Transverse colon (tissue), 4 donors: ENCODE measurements around the gene GDI1. TPM values are rescaled to one million over a fixed set of nuclear protein-coding genes. Genes with fewer than 3 reads are reported as not detected.

Experiments used
- DNase-seq: peaks from one replicate; pipeline ENCODE4 v3.0.0-alpha.2; 2019
- H3K27ac ChIP-seq, 4 donors: fragments of 200-600 bp; sonication (generic); 2 replicates each; pipeline ENCODE4 v1.5.1; 2016 to 2018; ENCODE audit warnings: inconsistent platforms in 4 of 4
- H3K27me3 ChIP-seq: fragments of 200-600 bp; sonication (generic); 2 replicates; pipeline ENCODE4 v1.5.1; 2017; ENCODE audit warnings: inconsistent platforms
- H3K36me3 ChIP-seq, 4 donors: fragments of 200-600 bp; sonication (generic); 2 replicates each; pipeline ENCODE4 v1.5.1; 2017 to 2019; ENCODE audit warnings: inconsistent platforms in 4 of 4
- H3K4me1 ChIP-seq, 4 donors: fragments of 200-600 bp; sonication (generic); 2 replicates each; pipeline ENCODE4 v1.5.1; 2017 to 2020; ENCODE audit warnings: inconsistent platforms in 4 of 4
- H3K4me3 ChIP-seq, 4 donors: fragments of 200-600 bp; sonication (generic); 1 replicate in 1 of 4; 2 replicates in 3 of 4; pipeline versions ENCODE4 v1.5.1 to v1.6.1; 2017 to 2019; ENCODE audit warnings: inconsistent platforms in 4 of 4
- H3K9me3 ChIP-seq, 2 donors: fragments of 200-600 bp; sonication (generic); 2 replicates each; pipeline ENCODE4 v1.5.1; 2017 to 2019; ENCODE audit warnings: inconsistent platforms in 2 of 2
- CTCF ChIP-seq, 5 experiments: fragments of 200-600 bp in 3 of 5; fragments of 450-650 bp in 2 of 5; sonication (generic) in 3 of 5; IDR thresholded peaks; 1 replicate in 2 of 5; 2 replicates in 3 of 5; pipeline ENCODE4 v1.5.1; 2016 to 2017; ENCODE audit warnings: antibody characterized with exemption in 5 of 5, inconsistent platforms in 3 of 5, mild to moderate bottlenecking in 2 of 5, moderate library complexity in 1 of 5
- EP300 ChIP-seq: sonication (generic); formaldehyde crosslinking; IDR thresholded peaks from one replicate; pipeline ENCODE4 v1.6.1; 2017; ENCODE audit warnings: antibody characterized with exemption, low read depth
- POLR2A ChIP-seq: fragments of 450-650 bp; IDR thresholded peaks from one replicate; pipeline ENCODE4 v1.6.1; 2016; ENCODE audit warnings: antibody characterized with exemption, mild to moderate bottlenecking, moderate library complexity
- POLR2AphosphoS5 ChIP-seq, 3 donors: sonication (generic); formaldehyde crosslinking; IDR thresholded peaks; one replicate each; pipeline ENCODE4 v1.6.1; 2016; ENCODE audit warnings: antibody characterized with exemption in 3 of 3
- WGBS, 2 donors: methylation state at CpG; one replicate each; pipeline ENCODE4 v1.1.5; 2018; ENCODE audit warnings: low coverage in 1 of 2; 5-methylcytosine and 5-hydroxymethylcytosine counted together
- in situ Hi-C, 4 donors: fragments of 200-750 bp; cut with MboI; loops; one replicate each; pipeline versions ENCODE4 v1.15.0 to v1.15.1; 2017; ENCODE audit warnings: low sequenced_read_pairs in 3 of 4, low pct_ligation_motif_present in 1 of 4, low pct_unique_long_range_greater_than_20kb in 1 of 4
- intact Hi-C: fragments of 100-400 bp; cut with DNase I; formaldehyde crosslinking; loops from one replicate; pipeline ENCODE4 v1.15.1; 2023; ENCODE audit warnings: low total_unique reads
- total RNA-seq, 4 donors: library from RNA; depleted of rRNA; stranded (reverse); fragments of >200 nt; gene quantifications; one replicate each; pipeline ENCODE4 v1.1.0, GENCODE V29; 2016

GDI1 gene
- total RNA-seq, 4 donors from 2014 or later = 86.6 to 173 (median 119) TPM

- Histone ChIP-seq H3K27ac (peak overlapping the region; percentile 82 to 92 (median 88)), H3K36me3 (no peaks in the 10 kb centered on the region), H3K27me3 (no peaks in the 10 kb centered on the region), H3K9me3 (no peaks in the 10 kb centered on the region), H3K4me3 (peak overlapping the region; percentile 56 to 86 (median 72)), H3K4me1 (peaks cover 3 to 16% (median 5%) of the 10 kb centered on the region in 4 donors)
- TF ChIP-seq POLR2A = no peak
- no peak for TF ChIP-seq CTCF (IDR thresholded peaks at IDR 0.05)
- no peak for TF ChIP-seq EP300
- no peak for TF ChIP-seq POLR2AphosphoS5 (IDR thresholded peaks at IDR 0.05)
- in situ Hi-C loops (no loop called here), intact Hi-C loops (no loop called here)
- no peak for DNase-seq
- WGBS, 2 donors = 80% methylated on average over 28 of the region's 28 CpGs; no CpG with 5 or more reads in 1 of the 2 donors
Measured at GRCh38 chrX:154437971-154438893, 1.3 kb downstream of the GDI1 start.

- WGBS, 2 donors = 84% methylated on average over 18 of the region's 18 CpGs; no CpG with 5 or more reads in 1 of the 2 donors
- H3K9me3 ChIP-seq = no peaks in the 10 kb centered on the region
- intact Hi-C loops = loop anchor here (5.0 kb wide), 1 partner anchor 1307 kb away; no protein-coding TSS in a partner anchor
- in situ Hi-C loops = no loop called here
- H3K36me3 ChIP-seq = no peaks in the 10 kb centered on the region
- H3K4me1 ChIP-seq = peaks cover 3 to 24% (median 8%) of the 10 kb centered on the region in 4 donors
- DNase-seq = no peak
- no peak overlapping the region for H3K4me3 ChIP-seq
- H3K27ac ChIP-seq = no peak overlapping the region
- no peak for TF ChIP-seq CTCF (IDR thresholded peaks at IDR 0.05)
- no peak for TF ChIP-seq POLR2AphosphoS5 (IDR thresholded peaks at IDR 0.05)
- no peak for TF ChIP-seq EP300
- no peak for TF ChIP-seq POLR2A
- no peaks in the 10 kb centered on the region for H3K27me3 ChIP-seq
Measured at GRCh38 chrX:154439841-154440240, 2.9 kb downstream of the GDI1 start.

- H3K4me1 ChIP-seq = peaks cover 3 to 33% (median 13%) of the 10 kb centered on the region in 4 donors
- no peak for DNase-seq
- H3K36me3 ChIP-seq = no peaks in the 10 kb centered on the region
- no peaks in the 10 kb centered on the region for H3K27me3 ChIP-seq
- WGBS, 2 donors = 87% methylated on average over 13 of the region's 17 CpGs; no CpG with 5 or more reads in 1 of the 2 donors
- no peaks in the 10 kb centered on the region for H3K9me3 ChIP-seq
- in situ Hi-C loops = no loop called here
- intact Hi-C loops = loop anchor here (5.0 kb wide), 1 partner anchor 1307 kb away; no protein-coding TSS in a partner anchor
- H3K4me3 ChIP-seq = no peak overlapping the region
- H3K27ac ChIP-seq = no peak overlapping the region
- TF ChIP-seq POLR2A = no peak
- no peak for TF ChIP-seq EP300
- no peak for TF ChIP-seq CTCF (IDR thresholded peaks at IDR 0.05)
- TF ChIP-seq POLR2AphosphoS5 (IDR thresholded peaks at IDR 0.05) = no peak
Measured at GRCh38 chrX:154440623-154441357, 3.8 kb downstream of the GDI1 start.

DNA sequence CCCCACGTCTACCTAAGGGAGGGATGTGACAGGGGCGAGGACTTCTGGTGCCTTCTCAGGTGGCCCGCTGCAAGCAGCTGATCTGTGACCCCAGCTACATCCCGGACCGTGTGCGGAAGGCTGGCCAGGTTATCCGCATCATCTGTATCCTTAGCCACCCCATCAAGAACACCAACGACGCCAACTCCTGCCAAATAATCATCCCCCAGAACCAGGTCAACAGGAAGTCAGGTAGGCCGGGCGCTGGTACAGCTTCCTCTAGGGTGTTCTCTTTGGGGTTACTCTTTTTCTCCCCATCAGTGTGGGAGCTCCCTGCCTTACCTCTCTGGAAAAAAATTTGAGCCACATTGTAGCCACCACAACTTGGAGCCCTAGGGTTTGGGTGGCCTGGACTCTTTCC lies 4.6 kb downstream of the GDI1 start:
- Histone ChIP-seq H3K4me1 (peaks cover 3 to 30% (median 13%) of the 10 kb centered on the region in 4 donors), H3K36me3 (no peaks in the 10 kb centered on the region), H3K27ac (no peak overlapping the region), H3K9me3 (no peaks in the 10 kb centered on the region), H3K27me3 (no peaks in the 10 kb centered on the region), H3K4me3 (no peak overlapping the region)
- WGBS, 2 donors = 91% methylated on average over 11 of the region's 11 CpGs; no CpG with 5 or more reads in 1 of the 2 donors
- DNase-seq = no peak
- TF ChIP-seq POLR2A (no peak), CTCF (IDR thresholded peaks at IDR 0.05) (no peak), EP300 (no peak), POLR2AphosphoS5 (IDR thresholded peaks at IDR 0.05) (no peak)
- in situ Hi-C loops = no loop called here
- intact Hi-C loops = loop anchor here (5.0 kb wide), 1 partner anchor 1306 kb away; no protein-coding TSS in a partner anchor
